Ascending aorta (tissue), 2 donors: ENCODE data around the gene MCUR1. TPM values are rescaled to one million over a fixed set of nuclear protein-coding genes. Genes with fewer than 3 reads are reported as not detected.
"Not testable (repeated sequence)": the region's sequence is repeated elsewhere in the genome, so short reads cannot be mapped to it uniquely, and the experiment has no call there.

Source experiments
- DNase-seq, 2 donors: peaks; one replicate each; pipeline ENCODE4 v3.0.0-alpha.2; 2019; ENCODE audit warnings: low spot score in 2 of 2
- H3K27ac ChIP-seq, 2 donors: fragments of 200-600 bp; sonication (generic); one replicate each; pipeline ENCODE4 v1.5.1; 2016 to 2017; ENCODE audit warnings: mild to moderate bottlenecking in 1 of 2
- H3K27me3 ChIP-seq: fragments of 200-600 bp; sonication (generic); one replicate; pipeline ENCODE4 v1.5.1; 2017
- H3K36me3 ChIP-seq, 2 donors: fragments of 200-600 bp; sonication (generic); one replicate each; pipeline ENCODE4 v1.5.1; 2016
- H3K4me1 ChIP-seq, 2 donors: fragments of 200-600 bp; sonication (generic); one replicate each; pipeline ENCODE4 v1.5.1; 2016 to 2017; ENCODE audit warnings: mild to moderate bottlenecking in 1 of 2
- H3K4me3 ChIP-seq, 2 donors: fragments of 200-600 bp; sonication (generic); one replicate each; pipeline ENCODE4 v1.5.1; 2016 to 2017; ENCODE audit warnings: mild to moderate bottlenecking in 1 of 2
- H3K9me3 ChIP-seq, 2 donors: fragments of 200-600 bp; sonication (generic); one replicate each; pipeline ENCODE4 v1.5.1; 2016
- CTCF ChIP-seq, 3 experiments: fragments of 200-600 bp in 2 of 3; fragments of 450-650 bp in 1 of 3; sonication (generic) in 2 of 3; IDR thresholded peaks; one replicate each; pipeline ENCODE4 v1.5.1; 2016 to 2019; ENCODE audit warnings: antibody characterized with exemption in 3 of 3, mild to moderate bottlenecking in 1 of 3, moderate library complexity in 1 of 3
- intact Hi-C: fragments of 100-400 bp; cut with DNase I; formaldehyde crosslinking; loops from one replicate; pipeline ENCODE4 v1.15.1; 2023
- total RNA-seq: library from RNA; depleted of rRNA; stranded (reverse); fragments of >200 nt; gene quantifications from one replicate; pipeline ENCODE4 v1.1.0, GENCODE V29; 2016

MCUR1 gene
- total RNA-seq, 1 donor from 2014 or later = 2.8 TPM

DNA sequence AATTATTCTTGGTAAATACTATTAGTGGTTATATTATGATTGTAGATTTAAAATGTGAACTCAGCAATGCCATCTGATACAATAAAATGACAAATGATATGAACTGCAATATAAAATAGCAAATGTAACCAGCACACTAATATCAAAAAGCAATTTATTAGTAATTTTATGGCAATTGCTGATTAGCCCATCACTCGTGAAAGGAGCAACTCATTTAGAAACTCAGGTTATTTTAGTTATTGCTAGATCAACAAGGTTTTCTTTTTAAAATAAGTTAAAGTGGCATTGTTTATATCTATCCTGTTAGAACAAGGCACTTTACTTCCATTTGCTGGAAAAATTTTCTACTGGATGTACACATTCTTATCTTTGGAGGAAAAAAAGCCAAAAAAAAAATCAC is 18.4 kb upstream of the MCUR1 start:
- no peak for TF ChIP-seq CTCF (IDR thresholded peaks at IDR 0.05)
- intact Hi-C loops = no loop called here

DNA sequence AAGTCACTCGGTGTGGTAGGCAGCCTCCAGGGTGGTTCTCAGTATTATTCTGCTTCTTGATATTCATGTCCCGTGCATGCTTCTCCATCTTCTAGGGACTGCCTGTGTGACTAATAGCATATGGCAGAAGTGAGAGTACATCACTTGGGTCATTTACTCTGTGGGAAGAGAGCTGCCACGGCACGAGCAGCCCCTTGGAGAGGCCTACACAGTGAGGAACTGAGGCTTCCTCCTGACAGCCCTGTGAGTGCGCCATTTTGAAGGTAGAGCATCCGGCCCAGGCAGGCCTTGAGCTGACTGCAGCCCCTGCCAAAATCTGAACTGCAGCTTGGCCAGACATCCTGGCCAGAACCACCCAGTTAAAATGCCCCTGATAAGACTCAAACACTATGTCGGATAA is 17.3 kb upstream of the MCUR1 start:
- no peak for DNase-seq
- intact Hi-C loops = no loop called here
- no peaks in the 10 kb centered on the region for H3K4me1 ChIP-seq
- no peak overlapping the region for H3K27ac ChIP-seq
- TF ChIP-seq CTCF (IDR thresholded peaks at IDR 0.05) = no peak
- no peaks in the 10 kb centered on the region for H3K9me3 ChIP-seq
- no peaks in the 10 kb centered on the region for H3K27me3 ChIP-seq
- H3K36me3 ChIP-seq = no peaks in the 10 kb centered on the region
- no peak overlapping the region for H3K4me3 ChIP-seq

More for the DNA sequence above, 18.4 kb upstream of the MCUR1 start:
- H3K9me3 ChIP-seq = no peaks in the 10 kb centered on the region
- no peak overlapping the region for H3K4me3 ChIP-seq
- DNase-seq = no peak
- no peaks in the 10 kb centered on the region for H3K4me1 ChIP-seq
- no peaks in the 10 kb centered on the region for H3K36me3 ChIP-seq
- H3K27ac ChIP-seq = no peak overlapping the region
- no peaks in the 10 kb centered on the region for H3K27me3 ChIP-seq

DNA sequence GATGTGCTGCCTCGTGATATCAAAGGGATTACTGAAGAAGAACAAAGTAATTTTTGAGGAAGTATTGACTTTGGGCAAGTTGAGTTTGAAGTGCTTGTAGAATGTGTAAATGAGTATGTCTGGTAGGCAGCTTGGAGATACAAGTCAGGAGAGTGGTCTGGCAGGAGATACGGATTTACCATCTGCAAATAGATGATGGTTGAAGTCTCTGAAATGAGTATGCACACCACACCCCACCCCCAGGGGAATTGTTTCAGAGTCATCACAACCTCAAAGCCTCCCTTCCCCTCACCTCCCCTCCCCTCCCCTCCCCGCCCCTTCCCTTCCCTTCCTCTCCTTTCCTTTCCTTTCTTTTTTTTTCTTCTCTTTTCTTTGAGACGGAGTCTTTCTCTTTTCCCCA is 16.4 kb upstream of the MCUR1 start:
- no peaks in the 10 kb centered on the region for H3K4me1 ChIP-seq
- H3K4me3 ChIP-seq = no peak overlapping the region
- H3K36me3 ChIP-seq = no peaks in the 10 kb centered on the region
- DNase-seq = no peak
- no peaks in the 10 kb centered on the region for H3K9me3 ChIP-seq
- no peak overlapping the region for H3K27ac ChIP-seq
- no peaks in the 10 kb centered on the region for H3K27me3 ChIP-seq
- intact Hi-C loops = no loop called here
- TF ChIP-seq CTCF (IDR thresholded peaks at IDR 0.05) = no peak

- intact Hi-C loops, H3K4me3 ChIP-seq, H3K9me3 ChIP-seq, H3K27ac ChIP-seq, H3K36me3 ChIP-seq, DNase-seq, H3K4me1 ChIP-seq, H3K27me3 ChIP-seq: not testable (repeated sequence)
Observed at GRCh38 chr6:13829419-13829818, 15.1 kb upstream of the MCUR1 start.

DNA sequence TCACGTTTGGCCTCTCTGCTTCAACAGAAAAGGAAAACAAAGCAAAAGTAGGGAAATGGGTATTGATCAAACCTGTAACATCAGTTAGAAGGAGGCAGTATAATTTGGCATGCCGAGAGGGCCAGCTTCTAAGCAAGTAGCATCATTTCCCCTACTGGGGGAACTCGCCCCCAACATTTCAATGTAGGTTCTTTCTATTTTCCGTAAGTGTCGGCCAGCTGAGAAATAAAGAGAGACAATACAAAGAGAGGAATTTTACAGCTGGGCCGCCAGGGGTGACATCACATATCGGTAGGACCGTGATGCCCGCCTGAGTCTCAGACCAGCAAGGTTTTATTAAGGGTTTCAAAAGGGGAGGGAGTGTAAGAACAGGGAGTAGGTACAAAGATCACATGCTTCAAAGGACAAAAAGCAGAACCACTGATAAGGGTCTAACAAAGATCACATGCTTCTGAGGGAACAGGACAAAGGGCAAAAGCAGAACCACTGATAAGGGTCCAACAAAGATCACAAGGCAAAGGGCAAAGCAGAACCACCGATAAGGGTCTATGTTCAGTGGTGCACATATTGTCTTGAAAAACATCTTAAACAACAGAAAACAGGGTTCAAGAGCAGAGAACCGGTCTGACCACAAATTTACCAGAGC is 14.4 kb upstream of the MCUR1 start:
- H3K9me3 ChIP-seq, H3K27me3 ChIP-seq, intact Hi-C loops, H3K36me3 ChIP-seq, H3K4me3 ChIP-seq, DNase-seq, H3K4me1 ChIP-seq, H3K27ac ChIP-seq: not testable (repeated sequence)

DNA sequence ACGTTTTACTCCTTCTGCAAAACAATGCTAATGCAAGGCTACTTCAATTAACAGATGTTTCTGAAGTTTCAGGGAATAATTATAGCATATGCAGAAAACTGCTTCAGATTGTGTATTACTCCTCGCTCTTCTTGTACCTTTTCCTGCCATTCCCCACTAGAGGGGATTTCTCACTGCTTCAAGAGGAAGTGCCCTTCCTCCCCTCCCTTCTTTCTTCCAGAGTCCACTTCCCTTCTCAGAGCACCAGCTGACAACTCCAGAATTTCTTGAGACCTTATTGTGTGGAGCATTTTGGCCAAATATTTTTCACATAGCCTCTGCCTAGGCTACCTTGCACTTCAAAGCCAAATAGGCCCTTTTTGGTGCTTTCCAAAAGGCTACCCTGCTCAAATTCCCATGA is 12.7 kb upstream of the MCUR1 start:
- Histone ChIP-seq H3K27ac (no peak overlapping the region), H3K36me3 (no peaks in the 10 kb centered on the region), H3K9me3 (no peaks in the 10 kb centered on the region), H3K4me1 (no peaks in the 10 kb centered on the region), H3K4me3 (no peak overlapping the region), H3K27me3 (no peaks in the 10 kb centered on the region)
- no peak for TF ChIP-seq CTCF (IDR thresholded peaks at IDR 0.05)
- DNase-seq = no peak
- intact Hi-C loops = no loop called here

DNA sequence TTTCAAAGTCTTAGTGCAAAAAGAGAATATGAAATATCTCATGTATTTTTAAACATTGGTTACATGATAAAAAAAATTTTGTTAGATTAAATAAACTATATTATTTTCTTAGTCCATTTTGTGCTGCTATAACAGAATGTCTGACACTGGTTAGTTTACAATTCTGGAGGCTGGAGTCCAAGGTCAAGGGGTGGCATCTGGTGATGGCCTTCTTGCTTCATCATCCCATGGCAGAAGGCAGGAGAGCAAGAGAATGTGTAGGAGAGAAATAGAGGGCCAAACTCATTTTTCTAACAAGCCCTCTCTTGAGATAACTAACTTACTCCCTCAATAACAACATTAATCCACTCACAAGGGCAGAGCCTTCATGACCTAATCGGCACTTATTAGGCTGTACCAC is 11.5 kb upstream of the MCUR1 start:
- intact Hi-C loops = no loop called here
- no peak for TF ChIP-seq CTCF (IDR thresholded peaks at IDR 0.05)
- no peaks in the 10 kb centered on the region for H3K36me3 ChIP-seq
- no peak for DNase-seq
- H3K27ac ChIP-seq = no peak overlapping the region
- H3K27me3 ChIP-seq = no peaks in the 10 kb centered on the region
- no peaks in the 10 kb centered on the region for H3K4me1 ChIP-seq
- no peak overlapping the region for H3K4me3 ChIP-seq
- no peaks in the 10 kb centered on the region for H3K9me3 ChIP-seq
